ENCODE data around the gene KRT28.
"Not testable (repeated sequence)": the region's sequence is repeated elsewhere in the genome, so short reads cannot be mapped to it uniquely, and the experiment has no call there.

KRT28 gene

GRCh38 chr17:40778461-40778860 lies 21.3 kb downstream of the KRT28 start:
- DNase-seq = no peak

- DNase-seq = no peak
Measured at GRCh38 chr17:40777971-40778370, 21.8 kb downstream of the KRT28 start.

- DNase-seq = no peak
Measured at GRCh38 chr17:40777459-40777858, 22.3 kb downstream of the KRT28 start.

GRCh38 chr17:40775945-40776344 lies 23.8 kb downstream of the KRT28 start:
- DNase-seq = no peak

- no peak for DNase-seq
Measured at GRCh38 chr17:40772101-40772500, 27.7 kb downstream of the KRT28 start, which contains the start of gene KRT26. TSS of gene KRT26 (minus strand) at chr17:40772201. CDS start at chr17:40772113, 88 bp downstream.

- DNase-seq = no peak
Measured at GRCh38 chr17:40765657-40766056, 34.1 kb downstream of the KRT28 start.

- DNase-seq = no peak
Measured at GRCh38 chr17:40763752-40764151, 36.0 kb downstream of the KRT28 start.

- no peak for DNase-seq
Measured at GRCh38 chr17:40760105-40761016, 39.4 kb downstream of the KRT28 start.

GRCh38 chr17:40755231-40755630 lies 44.5 kb downstream of the KRT28 start, which contains the start of gene KRT25:
TSS of gene KRT25 (minus strand) at chr17:40755331. CDS start at chr17:40755271, 60 bp downstream.
- no peak for DNase-seq

- no peak for DNase-seq
Measured at GRCh38 chr17:40753804-40754203, 46.0 kb downstream of the KRT28 start.

GRCh38 chr17:40751065-40751464 lies 48.7 kb downstream of the KRT28 start:
- DNase-seq = no peak

- no peak for DNase-seq
Measured at GRCh38 chr17:40750391-40750790, 49.4 kb downstream of the KRT28 start.

GRCh38 chr17:40748666-40749065 lies 51.1 kb downstream of the KRT28 start:
- not testable (repeated sequence) for DNase-seq
